Smooth muscle cell (in vitro differentiated cells): ENCODE data around the gene TMEM219. TPM values are rescaled to one million over a fixed set of nuclear protein-coding genes. Genes with fewer than 3 reads are reported as not detected.

Experiments
- DNase-seq: peaks from one replicate; lab custom pipeline; 2025; ENCODE audit not compliant: unreplicated experiment; lab: John Stamatoyannopoulos, UW
- H2AFZ ChIP-seq: fragments of 200-600 bp; sonication (generic); 2 replicates; pipeline ENCODE4 v1.6.0; 2016; ENCODE audit warnings: antibody characterized with exemption, low read depth, mild to moderate bottlenecking
- H3F3A ChIP-seq: fragments of 200-600 bp; sonication (generic); 2 replicates; pipeline ENCODE4 v1.6.0; 2017; ENCODE audit warnings: antibody characterized with exemption, low read depth
- H3K27ac ChIP-seq: fragments of 200-600 bp; sonication (generic); 2 replicates; pipeline ENCODE4 v1.5.1; 2016; ENCODE audit warnings: low read depth, mild to moderate bottlenecking
- H3K27me3 ChIP-seq: fragments of 200-600 bp; sonication (generic); 2 replicates; pipeline ENCODE4 v1.6.1; 2016; ENCODE audit warnings: low read depth, mild to moderate bottlenecking
- H3K36me3 ChIP-seq: fragments of 200-600 bp; sonication (generic); 2 replicates; pipeline ENCODE4 v1.5.1; 2016; ENCODE audit warnings: low read depth
- H3K4me1 ChIP-seq: fragments of 200-600 bp; sonication (generic); 2 replicates; pipeline ENCODE4 v1.5.1; 2016; ENCODE audit warnings: low read depth
- H3K4me2 ChIP-seq: fragments of 200-600 bp; sonication (generic); 2 replicates; pipeline ENCODE4 v1.6.0; 2016; ENCODE audit warnings: mild to moderate bottlenecking
- H3K4me3 ChIP-seq: fragments of 200-600 bp; sonication (generic); 2 replicates; pipeline ENCODE4 v1.5.1; 2016; ENCODE audit warnings: mild to moderate bottlenecking
- H3K79me2 ChIP-seq: fragments of 200-600 bp; sonication (generic); 2 replicates; pipeline ENCODE4 v1.6.0; 2016; ENCODE audit warnings: low read depth, mild to moderate bottlenecking
- H3K9ac ChIP-seq: fragments of 200-600 bp; sonication (generic); 2 replicates; pipeline ENCODE4 v1.6.0; 2016; ENCODE audit warnings: low read depth
- H3K9me3 ChIP-seq: fragments of 200-600 bp; sonication (generic); replicated peaks from 2 replicates; pipeline ENCODE4 v1.5.1; 2016; ENCODE audit warnings: low read depth
- H4K20me1 ChIP-seq: fragments of 200-600 bp; sonication (generic); 2 replicates; pipeline ENCODE4 v1.6.0; 2016; ENCODE audit warnings: low read depth
- CTCF ChIP-seq: fragments of 200-600 bp; sonication (generic); IDR thresholded peaks from 2 replicates; pipeline ENCODE4 v1.5.1; 2017; ENCODE audit warnings: borderline replicate concordance, mild to moderate bottlenecking, antibody characterized with exemption; ENCODE audit not compliant: insufficient read depth, poor library complexity, severe bottlenecking
- WGBS: methylation state at CpG from one replicate; pipeline ENCODE4 v1.1.7; 2016; ENCODE audit warnings: low lambda C conversion rate; 5-methylcytosine and 5-hydroxymethylcytosine counted together
- polyA plus RNA-seq: library from polyadenylated mRNA; unstranded; fragments of >200 nt; fragmentation: Nextera tagmentation; extraction: Ambion mirVana; gene quantifications from 2 replicates; pipeline ENCODE4 v1.2.1, GENCODE V29; 2016
- total RNA-seq: library from RNA; depleted of rRNA; stranded (reverse); fragments of >200 nt; gene quantifications from 2 replicates; pipeline ENCODE4 v1.2.3, GENCODE V29; 2014

TMEM219 gene
- total and polyA plus RNA-seq, 2 experiments from 2014 or later = 99.2 to 186 TPM

- Histone ChIP-seq H3K27ac (no peak overlapping the region), H2AFZ (no peak overlapping the region), H3K79me2 (no peaks in the 10 kb centered on the region), H4K20me1 (no peaks in the 10 kb centered on the region), H3K36me3 (no peaks in the 10 kb centered on the region), H3K9ac (no peak overlapping the region), H3K9me3 (no peaks in the 10 kb centered on the region), H3K4me1 (peaks cover 14% of the 10 kb centered on the region), H3K4me2 (no peak overlapping the region), H3K4me3 (no peak overlapping the region), H3K27me3 (peaks cover 26% of the 10 kb centered on the region), H3F3A (no peaks in the 10 kb centered on the region)
- TF ChIP-seq CTCF = no peak
- DNase-seq = no peak
- WGBS = 94% methylated on average over 32 of the region's 34 CpGs
Measured at GRCh38 chr16:30006659-30007377, 44.9 kb downstream of the TMEM219 start.

DNA sequence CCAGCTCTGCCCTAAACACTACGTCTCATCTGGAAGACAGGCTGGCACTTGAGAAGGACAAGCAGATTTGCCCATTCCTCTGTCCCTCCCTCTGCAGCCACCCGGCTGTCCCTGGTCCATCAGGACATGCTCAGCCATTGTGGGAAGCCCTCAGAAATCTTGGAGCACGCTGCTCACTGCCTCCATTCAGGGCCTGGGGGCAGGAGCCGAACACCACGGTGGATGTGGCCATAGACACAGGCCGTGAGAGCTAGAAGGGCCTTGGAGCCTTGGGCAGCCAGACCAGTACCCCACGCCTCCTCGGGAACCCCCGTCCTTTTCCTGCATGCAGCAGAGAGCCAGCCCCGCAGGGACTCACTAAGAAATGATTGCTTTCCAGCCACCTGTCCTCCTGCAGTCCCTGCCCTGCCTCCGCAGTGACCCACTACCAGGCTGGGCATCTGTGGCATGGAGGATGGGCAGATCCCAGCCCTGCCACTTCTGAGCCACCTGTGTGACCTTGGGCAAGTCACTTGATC, 45.6 kb downstream of the TMEM219 start:
- no peaks in the 10 kb centered on the region for H3F3A ChIP-seq
- no peak overlapping the region for H3K4me2 ChIP-seq
- no peak for TF ChIP-seq CTCF
- no peaks in the 10 kb centered on the region for H3K9me3 ChIP-seq
- no peak overlapping the region for H3K9ac ChIP-seq
- peaks cover 31% of the 10 kb centered on the region for H3K27me3 ChIP-seq
- H3K4me1 ChIP-seq = peaks cover 14% of the 10 kb centered on the region
- no peak for DNase-seq
- H2AFZ ChIP-seq = no peak overlapping the region
- H3K36me3 ChIP-seq = no peaks in the 10 kb centered on the region
- H4K20me1 ChIP-seq = no peaks in the 10 kb centered on the region
- 86% methylated on average over 11 of the region's 11 CpGs for WGBS
- no peaks in the 10 kb centered on the region for H3K79me2 ChIP-seq
- no peak overlapping the region for H3K4me3 ChIP-seq
- no peak overlapping the region for H3K27ac ChIP-seq

DNA sequence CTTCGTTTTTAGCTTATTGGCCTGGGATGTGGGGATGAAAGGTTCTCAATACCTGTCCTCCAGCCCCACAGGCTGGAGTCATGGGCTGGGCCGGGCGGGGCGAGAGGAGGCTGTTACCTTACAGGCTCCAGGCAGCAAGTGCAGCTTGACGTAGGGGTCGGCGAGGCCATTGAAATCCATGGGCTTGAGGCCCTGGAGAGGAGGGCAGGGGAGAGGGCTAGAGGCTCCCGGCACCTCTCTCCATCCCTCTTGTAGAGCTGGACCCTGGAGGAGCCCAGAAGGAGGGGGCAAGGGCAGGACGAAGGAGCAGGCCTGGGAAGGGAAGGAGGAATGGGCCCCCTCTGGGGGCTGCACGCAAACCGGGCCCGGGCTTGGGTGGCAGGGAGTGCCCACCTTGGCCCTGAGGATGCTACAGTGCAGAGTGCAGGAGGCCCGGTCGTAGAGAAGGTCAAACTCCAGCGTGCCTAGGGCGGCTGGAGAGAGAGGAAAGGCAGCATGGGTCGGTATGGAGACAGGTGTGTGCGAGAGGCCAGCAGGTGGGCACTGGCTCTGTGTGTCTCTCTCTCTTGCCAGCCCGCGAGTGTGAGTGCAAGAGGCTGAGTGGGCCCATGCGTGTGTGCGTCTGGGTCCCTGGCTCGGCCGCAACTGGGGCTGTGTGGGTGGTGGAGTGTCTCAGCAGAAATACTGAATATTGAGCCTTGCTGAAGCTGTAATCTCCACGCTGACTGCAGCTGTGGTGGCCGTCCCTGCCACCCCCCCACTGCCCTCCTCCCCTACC, 47.4 kb downstream of the TMEM219 start:
- no peak for TF ChIP-seq CTCF

More for the DNA sequence above, 47.4 kb downstream of the TMEM219 start:
- Histone ChIP-seq H3K4me3 (no peak overlapping the region), H4K20me1 (no peaks in the 10 kb centered on the region), H3K79me2 (no peaks in the 10 kb centered on the region), H2AFZ (no peak overlapping the region), H3K9me3 (no peaks in the 10 kb centered on the region), H3K27me3 (peaks cover 31% of the 10 kb centered on the region), H3F3A (no peaks in the 10 kb centered on the region), H3K9ac (no peak overlapping the region), H3K4me1 (peaks cover 14% of the 10 kb centered on the region), H3K36me3 (no peaks in the 10 kb centered on the region), H3K27ac (no peak overlapping the region), H3K4me2 (no peak overlapping the region)
- WGBS = 68% methylated on average over 24 of the region's 26 CpGs
- DNase-seq = no peak
